NCI-H1092 (cell line): ENCODE results near the gene TMC5.
A peak's percentile ranks its signal among the peaks of the same experiment; 100 is the strongest.

Experiments
- DNase-seq: peaks from one replicate; lab custom pipeline; 2025; lab: John Stamatoyannopoulos, UW

TMC5 gene

DNA sequence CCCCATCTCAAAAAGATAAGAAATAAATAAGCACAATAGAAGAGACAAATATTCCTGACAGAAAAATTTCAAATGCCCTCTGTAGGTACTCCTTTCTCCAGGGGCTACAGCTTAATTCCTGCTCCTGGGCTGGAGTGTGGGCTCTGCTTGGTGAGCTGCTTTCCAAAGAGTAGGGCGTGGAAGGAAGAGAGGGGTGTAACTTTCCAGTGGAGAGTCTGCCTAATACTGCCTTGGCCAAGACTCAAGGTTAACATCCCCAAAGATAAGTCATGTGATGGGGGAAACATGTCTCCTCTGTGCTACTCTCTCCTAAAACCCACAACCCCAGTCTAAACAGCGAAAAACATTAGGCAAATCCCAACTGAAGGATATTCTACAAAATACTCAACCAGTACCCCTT is 42.7 kb downstream of the TMC5 start:
- no peak for DNase-seq

GRCh38 chr16:19463468-19464315 is 46.0 kb downstream of the TMC5 start:
- DNase-seq = peak; percentile 54

GRCh38 chr16:19468300-19468699 is 50.6 kb downstream of the TMC5 start:
- no peak for DNase-seq

DNA sequence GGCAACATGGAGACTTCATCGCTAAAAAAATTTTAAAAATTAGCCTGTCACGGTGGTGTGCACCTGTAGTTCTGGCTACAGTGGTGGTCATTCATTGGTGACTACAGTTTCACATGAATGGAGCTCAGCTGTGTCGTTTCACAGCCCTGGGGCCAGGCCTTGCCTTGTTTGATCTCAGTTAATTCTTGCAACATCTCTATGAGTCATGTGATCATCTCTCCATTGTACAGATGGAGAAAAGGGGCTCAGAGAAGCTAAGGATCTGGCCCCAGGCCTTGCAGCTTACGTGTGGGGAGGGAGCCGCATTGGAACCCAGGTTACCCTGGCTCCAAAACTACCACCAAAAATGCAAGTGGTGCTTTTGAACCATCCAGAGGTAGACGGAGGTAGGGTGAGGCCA is 54.8 kb downstream of the TMC5 start:
- DNase-seq = no peak

GRCh38 chr16:19474617-19475016 is 56.9 kb downstream of the TMC5 start:
- DNase-seq = no peak

- DNase-seq = no peak
These were observed 60.8 kb downstream of the TMC5 start for GRCh38 chr16:19478505-19478904.

DNA sequence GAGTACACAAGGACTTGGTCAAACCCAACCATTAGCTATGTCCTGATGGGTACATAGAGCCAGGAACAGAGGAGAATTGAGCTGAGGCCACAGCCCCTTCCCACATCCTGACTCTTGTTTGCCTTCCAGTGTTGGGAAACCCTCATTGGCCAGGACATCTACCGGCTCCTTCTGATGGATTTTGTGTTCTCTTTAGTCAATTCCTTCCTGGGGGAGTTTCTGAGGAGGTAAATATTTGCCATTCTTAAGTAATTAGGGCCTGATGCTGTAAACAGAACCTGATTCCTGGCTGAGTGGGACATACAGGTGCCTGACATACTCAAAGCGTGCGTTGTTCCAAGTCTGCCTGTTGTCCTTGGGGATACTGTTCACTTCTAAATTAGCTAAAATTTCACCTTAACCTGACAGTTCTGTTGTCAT is 61.6 kb downstream of the TMC5 start:
- no peak for DNase-seq

DNA sequence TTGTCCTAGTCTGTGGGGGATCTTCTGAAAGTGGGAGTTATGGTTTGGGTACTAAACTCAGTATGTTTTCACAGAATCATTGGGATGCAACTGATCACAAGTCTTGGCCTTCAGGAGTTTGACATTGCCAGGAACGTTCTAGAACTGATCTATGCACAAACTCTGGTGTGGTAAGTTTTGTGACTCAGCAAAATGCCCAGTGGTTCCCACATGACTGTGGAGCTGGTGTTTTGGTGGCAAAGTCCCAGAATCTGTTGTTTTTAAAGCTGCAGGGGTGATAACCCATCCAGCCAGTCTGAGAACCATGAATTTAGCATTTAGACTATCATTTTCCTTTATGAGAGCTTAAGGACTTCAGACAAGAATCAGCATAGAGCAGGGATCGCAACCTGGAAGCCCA is 63.6 kb downstream of the TMC5 start:
- no peak for DNase-seq

DNA sequence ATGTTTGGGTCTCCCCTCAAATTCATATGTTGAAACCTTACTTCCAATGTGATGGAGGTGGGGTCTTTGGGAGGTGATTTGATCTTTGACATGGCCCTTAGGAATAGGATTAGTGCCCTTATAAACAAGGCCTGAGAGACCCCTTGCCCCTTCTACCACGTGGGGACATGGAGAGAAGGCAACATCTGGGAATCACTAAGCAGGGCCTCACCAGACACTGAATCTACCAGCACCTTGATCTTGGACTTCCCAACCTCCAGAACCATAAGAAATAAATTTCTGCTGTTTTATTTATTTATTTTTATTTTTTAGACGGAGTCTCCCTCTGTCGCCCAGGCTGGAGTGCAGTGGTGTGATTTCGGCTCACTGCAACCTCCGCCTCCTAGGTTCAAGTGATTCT is 64.1 kb downstream of the TMC5 start:
- no peak for DNase-seq

DNA sequence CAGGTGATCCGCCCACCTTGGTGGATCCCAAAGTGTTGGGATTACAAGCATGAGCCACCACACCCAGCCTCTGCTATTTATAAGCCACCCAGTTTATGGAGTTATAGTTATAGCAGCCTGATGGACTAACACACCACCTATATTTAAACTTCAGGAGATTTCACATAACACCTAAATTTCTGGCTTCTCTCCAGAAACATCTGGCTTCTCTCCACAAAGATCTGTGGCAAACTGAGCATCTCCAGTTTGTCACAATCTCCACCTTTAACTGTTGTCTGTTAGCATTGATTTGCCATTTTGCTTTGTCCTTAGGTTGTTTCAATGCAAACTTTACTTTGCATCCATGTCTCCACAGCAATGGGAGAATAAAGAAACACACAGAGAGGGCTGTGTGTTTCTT is 64.6 kb downstream of the TMC5 start:
- no peak for DNase-seq

GRCh38 chr16:19484096-19484495 is 66.4 kb downstream of the TMC5 start:
- no peak for DNase-seq

GRCh38 chr16:19485611-19486010 is 67.9 kb downstream of the TMC5 start:
- DNase-seq = no peak

- DNase-seq = no peak
These were observed 68.4 kb downstream of the TMC5 start for GRCh38 chr16:19486051-19486450.

DNA sequence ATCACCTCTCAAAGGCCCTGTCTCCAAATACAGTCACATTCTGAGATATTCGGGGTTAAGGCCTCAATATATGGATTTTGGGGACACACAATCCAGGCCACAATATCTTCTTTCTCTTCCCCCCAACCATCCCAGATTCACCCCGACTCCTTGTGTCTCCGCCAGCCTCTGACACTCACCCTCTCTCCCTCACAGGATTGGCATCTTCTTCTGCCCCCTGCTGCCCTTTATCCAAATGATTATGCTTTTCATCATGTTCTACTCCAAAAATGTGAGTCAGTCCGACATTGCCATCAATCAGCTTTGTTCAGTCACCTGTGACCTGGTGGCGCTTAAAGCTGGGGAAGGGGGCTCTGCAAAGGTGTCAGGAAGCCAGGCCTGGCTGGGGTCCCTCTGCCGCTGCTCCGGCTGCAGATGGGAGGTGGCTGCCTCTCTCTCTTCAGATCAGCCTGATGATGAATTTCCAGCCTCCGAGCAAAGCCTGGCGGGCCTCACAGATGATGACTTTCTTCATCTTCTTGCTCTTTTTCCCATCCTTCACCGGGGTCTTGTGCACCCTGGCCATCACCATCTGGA is 69.2 kb downstream of the TMC5 start:
- no peak for DNase-seq

DNA sequence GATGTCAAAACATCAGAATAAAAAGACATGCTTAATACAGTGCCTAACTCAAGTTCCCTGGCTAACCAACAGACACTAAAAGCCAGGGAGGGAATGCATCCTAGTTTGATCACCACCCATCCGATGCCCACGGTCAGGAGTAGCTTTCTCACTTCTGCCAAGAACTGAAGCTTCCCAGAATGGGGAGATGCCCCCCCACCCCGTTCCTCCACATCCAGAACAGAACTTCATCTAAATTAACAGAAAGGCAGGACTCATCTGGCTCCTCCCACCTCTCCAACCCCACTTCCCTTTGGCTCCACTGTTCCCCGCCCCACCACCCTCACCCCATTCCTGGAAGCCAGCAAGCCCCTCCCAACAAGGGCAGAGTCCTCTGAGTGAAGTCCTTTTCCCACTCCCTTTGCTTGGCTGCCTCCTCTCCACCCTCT is 70.5 kb downstream of the TMC5 start:
- DNase-seq = no peak

DNA sequence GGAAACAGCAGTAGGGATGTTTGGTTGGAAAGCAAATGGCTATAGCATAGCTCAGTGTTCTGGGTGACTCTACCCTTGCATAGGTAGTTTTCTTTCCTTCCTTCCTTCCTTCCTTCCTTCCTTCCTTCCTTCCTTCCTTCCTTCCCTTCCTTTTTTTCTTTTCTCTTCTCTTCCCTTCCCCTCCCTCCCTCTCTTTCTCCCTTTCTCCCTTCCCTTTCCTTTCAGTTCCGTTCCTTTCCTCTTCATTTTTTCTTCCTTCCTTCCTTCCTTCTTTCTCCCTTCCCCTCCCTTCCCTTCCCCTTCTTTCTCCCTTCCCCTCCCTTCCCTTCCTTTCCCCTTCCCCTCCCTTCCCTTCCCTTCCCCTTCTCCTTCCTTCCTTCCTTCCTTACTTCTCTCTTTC is 72.9 kb downstream of the TMC5 start:
- no peak for DNase-seq

DNA sequence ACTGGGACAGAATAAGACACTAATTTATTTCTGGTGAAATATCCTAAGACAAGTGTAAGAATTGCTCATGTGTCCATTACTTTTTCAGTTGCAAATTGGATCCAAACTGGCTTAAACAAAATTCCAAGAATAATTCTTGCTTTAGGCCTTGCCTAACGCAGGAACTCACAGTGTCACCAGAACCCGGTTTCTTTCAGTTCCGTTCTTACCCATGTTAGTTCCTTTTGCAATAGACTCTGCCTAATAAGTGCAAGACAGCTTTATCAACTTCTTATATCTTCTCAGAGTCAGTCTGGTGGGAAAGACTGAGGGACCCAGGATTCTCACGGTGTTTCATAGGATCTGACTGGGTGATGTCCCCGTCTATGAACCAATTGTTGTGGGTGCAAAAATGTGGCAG is 79.5 kb downstream of the TMC5 start:
- DNase-seq = no peak

DNA sequence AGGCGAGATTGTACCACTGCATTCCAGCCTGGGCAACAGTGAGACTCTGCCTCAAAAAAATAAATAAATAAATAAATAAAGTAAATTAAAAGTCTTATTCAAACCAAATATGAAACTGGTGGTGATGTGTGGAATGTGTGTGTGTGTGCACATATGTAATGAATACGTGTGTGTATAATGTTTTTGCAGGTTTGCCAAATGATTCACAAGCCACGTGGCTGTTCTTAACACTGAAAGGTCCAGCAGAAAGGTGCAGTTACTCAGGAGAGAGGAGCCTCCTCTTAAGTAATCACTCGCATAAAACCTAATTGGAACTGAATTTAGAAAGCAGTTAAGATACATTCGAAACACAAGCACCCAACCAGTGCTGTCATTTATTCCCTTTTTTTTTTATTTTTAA is 81.3 kb downstream of the TMC5 start:
- no peak for DNase-seq

- DNase-seq = no peak
These were observed 81.8 kb downstream of the TMC5 start for GRCh38 chr16:19499481-19499880.

DNA sequence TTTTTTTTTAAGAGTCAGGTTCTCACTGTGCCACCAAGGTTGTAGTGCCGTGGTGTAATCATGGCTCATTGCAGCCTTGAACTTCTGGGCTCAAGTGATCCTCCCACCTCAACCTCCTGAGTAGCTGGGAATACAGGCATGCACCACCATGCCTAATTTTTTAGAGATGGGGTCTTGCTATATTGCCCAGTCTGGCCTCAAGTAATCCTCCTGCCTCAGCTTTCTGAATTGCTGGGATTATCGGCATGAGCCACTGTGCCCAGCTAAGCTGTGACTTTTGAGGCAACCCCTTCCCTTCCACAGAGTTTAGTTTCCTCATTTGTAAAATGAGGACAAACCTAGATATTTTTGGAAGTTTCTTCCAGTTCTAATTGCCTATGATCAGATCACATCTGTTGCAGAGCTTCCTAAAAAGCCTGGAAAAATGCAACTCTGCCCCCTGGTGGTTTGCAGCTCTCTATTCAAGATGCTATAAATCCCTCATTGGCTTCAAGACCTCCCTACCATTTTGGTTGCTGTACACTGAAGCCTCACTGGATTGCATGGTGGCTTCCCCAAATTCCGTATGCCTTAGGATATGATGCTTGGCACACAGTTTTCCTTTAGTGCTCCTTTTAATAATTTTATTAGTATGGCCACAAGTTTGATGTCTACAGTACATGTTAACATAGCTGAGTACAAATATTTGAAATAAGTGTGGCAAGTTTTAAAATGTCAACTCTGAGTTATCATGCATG is 84.9 kb downstream of the TMC5 start:
- DNase-seq = peak; percentile 82

- DNase-seq = no peak
These were observed 85.9 kb downstream of the TMC5 start for GRCh38 chr16:19503461-19504075.

- no peak for DNase-seq
These were observed 88.1 kb downstream of the TMC5 start for GRCh38 chr16:19505600-19506303.
